Embryonic facial prominence (tissue), 1 donor: ENCODE results near the gene HSD11B1L.
"Not testable (repeated sequence)": the region's sequence is repeated elsewhere in the genome, so short reads cannot be mapped to it uniquely, and the experiment has no call there.

ENCODE experiments used
- DNase-seq: peaks from one replicate; pipeline ENCODE4 v3.0.0-alpha.2; 2016; ENCODE audit errors: extremely low spot score

HSD11B1L gene

DNA sequence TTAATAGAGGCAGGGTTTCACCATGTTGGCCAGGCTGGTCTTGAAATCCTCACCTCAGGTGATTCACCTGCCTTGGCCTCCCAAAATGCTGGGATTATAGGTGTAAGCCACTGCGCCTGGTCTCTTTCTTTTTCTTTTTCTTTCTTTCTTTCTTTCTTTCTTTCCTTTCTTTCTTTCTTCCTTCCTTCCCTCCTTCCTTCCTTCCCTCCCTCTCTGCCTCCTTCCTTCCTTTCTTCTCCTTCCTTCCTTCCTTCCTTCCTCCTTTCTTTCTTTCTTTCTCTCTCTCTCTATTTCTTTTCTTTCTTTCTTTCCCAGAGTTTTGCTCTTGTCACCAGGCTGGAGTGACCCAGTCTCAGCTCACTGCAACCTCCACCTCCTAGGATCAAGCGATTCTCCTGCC lies 52.3 kb downstream of the HSD11B1L start:
- not testable (repeated sequence) for DNase-seq
